RPMI7951 (cell line): Measurements from ENCODE around the gene GTPBP1. TPM values are rescaled to one million over a fixed set of nuclear protein-coding genes. Genes with fewer than 3 reads are reported as not detected.

ENCODE experiments used
- DNase-seq: peaks from one replicate; pipeline ENCODE4 v3.0.0-alpha.2; 2012; ENCODE audit warnings: low read depth
- total RNA-seq: library from RNA; depleted of rRNA; stranded (reverse); fragments of >200 nt; shearing (Covaris generic); gene quantifications from 2 replicates; pipeline ENCODE4 v1.2.3, GENCODE V29; 2014

Gene GTPBP1
- total RNA-seq, 1 experiment from 2014 or later: 16.3 TPM

GRCh38 chr22:38739300-38740055 is 33.7 kb downstream of the GTPBP1 start:
- no peak for DNase-seq

- DNase-seq: no peak
Observed at GRCh38 chr22:38740116-38740723, 34.5 kb downstream of the GTPBP1 start.

GRCh38 chr22:38740754-38741153 is 35.0 kb downstream of the GTPBP1 start:
- no peak for DNase-seq

GRCh38 chr22:38741166-38741565 is 35.4 kb downstream of the GTPBP1 start:
- DNase-seq: no peak

GRCh38 chr22:38741576-38741975 is 35.8 kb downstream of the GTPBP1 start:
- DNase-seq: no peak

GRCh38 chr22:38742176-38742942 is 36.6 kb downstream of the GTPBP1 start:
- DNase-seq: no peak

GRCh38 chr22:38744981-38745380 is 39.2 kb downstream of the GTPBP1 start:
- DNase-seq: no peak

- DNase-seq: no peak
Observed at GRCh38 chr22:38745676-38746460, 40.1 kb downstream of the GTPBP1 start.

- no peak for DNase-seq
Observed at GRCh38 chr22:38748487-38749136, 42.9 kb downstream of the GTPBP1 start.

- no peak for DNase-seq
Observed at GRCh38 chr22:38750104-38750503, 44.4 kb downstream of the GTPBP1 start.

GRCh38 chr22:38750638-38751037 is 44.9 kb downstream of the GTPBP1 start:
- no peak for DNase-seq

- no peak for DNase-seq
Observed at GRCh38 chr22:38751066-38751421, 45.3 kb downstream of the GTPBP1 start.

- DNase-seq: no peak
Observed at GRCh38 chr22:38751422-38752346, 45.9 kb downstream of the GTPBP1 start.

GRCh38 chr22:38753948-38754750 is 48.4 kb downstream of the GTPBP1 start:
- DNase-seq: peak; percentile 60

- DNase-seq: peak; percentile 36
Observed at GRCh38 chr22:38754751-38755154, 49.0 kb downstream of the GTPBP1 start.

- DNase-seq: peak; percentile 86
Observed at GRCh38 chr22:38755155-38755910, 49.6 kb downstream of the GTPBP1 start.

GRCh38 chr22:38755911-38756532 is 50.3 kb downstream of the GTPBP1 start, which contains the start of gene SUN2:
TSS of gene SUN2 (minus strand) at chr22:38755998. CDS start at chr22:38752628, 3,370 bp downstream.
- peak; percentile 83 for DNase-seq
